GM23248 (cell line): ENCODE results near the gene POC5. TPM values are rescaled to one million over a fixed set of nuclear protein-coding genes. Genes with fewer than 3 reads are reported as not detected.

Experiments
- DNase-seq: peaks from one replicate; pipeline ENCODE4 v3.0.0-alpha.2; 2015
- H2AFZ ChIP-seq: fragments of 200-600 bp; sonication (generic); 2 replicates; pipeline ENCODE4 v1.6.1; 2016; ENCODE audit warnings: antibody characterized with exemption
- H3F3A ChIP-seq: fragments of 200-600 bp; sonication (generic); 2 replicates; pipeline ENCODE4 v1.6.1; 2016; ENCODE audit warnings: mild to moderate bottlenecking, antibody characterized with exemption, mixed run types; ENCODE audit not compliant: insufficient read depth
- H3K27ac ChIP-seq: fragments of 200-600 bp; sonication (generic); 2 replicates; pipeline ENCODE4 v1.5.1; 2016; ENCODE audit warnings: mild to moderate bottlenecking
- H3K27me3 ChIP-seq: fragments of 200-600 bp; sonication (generic); replicated peaks from 2 replicates; pipeline ENCODE4 v1.6.1; 2016; ENCODE audit warnings: mild to moderate bottlenecking; ENCODE audit not compliant: insufficient read depth
- H3K36me3 ChIP-seq: fragments of 200-600 bp; sonication (generic); 2 replicates; pipeline ENCODE4 v1.6.1; 2016; ENCODE audit warnings: low read depth, mild to moderate bottlenecking
- H3K4me1 ChIP-seq: fragments of 200-600 bp; sonication (generic); 2 replicates; pipeline ENCODE4 v1.6.1; 2016; ENCODE audit warnings: mild to moderate bottlenecking; ENCODE audit not compliant: insufficient read depth
- H3K4me2 ChIP-seq: fragments of 200-600 bp; sonication (generic); one replicate; pipeline ENCODE4 v1.6.1; 2016; ENCODE audit warnings: mild to moderate bottlenecking; ENCODE audit not compliant: unreplicated experiment
- H3K4me3 ChIP-seq: fragments of 200-600 bp; sonication (generic); 2 replicates; pipeline ENCODE4 v1.5.1; 2016; ENCODE audit warnings: mild to moderate bottlenecking
- H3K79me2 ChIP-seq: fragments of 200-600 bp; sonication (generic); 2 replicates; pipeline ENCODE4 v1.6.1; 2016; ENCODE audit warnings: mild to moderate bottlenecking; ENCODE audit not compliant: insufficient read depth
- H3K9ac ChIP-seq: fragments of 200-600 bp; sonication (generic); 2 replicates; pipeline ENCODE4 v1.6.1; 2016; ENCODE audit warnings: mild to moderate bottlenecking
- H3K9me2 ChIP-seq: fragments of 200-600 bp; sonication (generic); 2 replicates; pipeline ENCODE4 v1.6.1; 2016; ENCODE audit warnings: mixed run types, mild to moderate bottlenecking, moderate library complexity; ENCODE audit not compliant: insufficient read depth
- H3K9me3 ChIP-seq: fragments of 200-600 bp; sonication (generic); one replicate; pipeline ENCODE4 v1.6.1; 2017; ENCODE audit warnings: low read depth
- H4K20me1 ChIP-seq: fragments of 200-600 bp; sonication (generic); 2 replicates; pipeline ENCODE4 v1.6.0; 2016; ENCODE audit not compliant: insufficient read depth
- EZH2 ChIP-seq: fragments of 200-600 bp; sonication (generic); IDR thresholded peaks from 2 replicates; pipeline ENCODE4 v1.6.1; 2018; ENCODE audit warnings: antibody characterized with exemption, mild to moderate bottlenecking; ENCODE audit not compliant: insufficient read depth, poor library complexity, severe bottlenecking
- EZH2phosphoT487 ChIP-seq: fragments of 200-600 bp; sonication (generic); IDR thresholded peaks from 2 replicates; pipeline ENCODE4 v1.6.1; 2018; ENCODE audit warnings: antibody characterized with exemption, moderate library complexity, mild to moderate bottlenecking, low read depth; ENCODE audit not compliant: insufficient read depth
- WGBS, 2 experiments: methylation state at CpG; one replicate each; pipeline ENCODE4 v1.1.6; 2015 to 2017; ENCODE audit warnings: low lambda C conversion rate in 2 of 2, low coverage in 1 of 2; ENCODE audit errors: missing lambda C conversion rate in 2 of 2; 5-methylcytosine and 5-hydroxymethylcytosine counted together
- in situ Hi-C: fragments of 300-500 bp; cut with MboI; formaldehyde crosslinking; loops from 2 replicates; pipeline ENCODE4 v1.15.0; 2020
- polyA plus RNA-seq: library from polyadenylated mRNA; unstranded; fragments of >200 nt; fragmentation: Nextera tagmentation; extraction: Ambion mirVana; gene quantifications from 2 replicates; pipeline ENCODE4 v1.2.1, GENCODE V29; 2016
- total RNA-seq: library from RNA; depleted of rRNA; stranded (reverse); fragments of >200 nt; shearing (Covaris generic); gene quantifications from 2 replicates; pipeline ENCODE4 v1.2.3, GENCODE V29; 2014

Gene POC5
- total and polyA plus RNA-seq, 2 experiments from 2014 or later: 7.9 to 17.4 TPM

DNA sequence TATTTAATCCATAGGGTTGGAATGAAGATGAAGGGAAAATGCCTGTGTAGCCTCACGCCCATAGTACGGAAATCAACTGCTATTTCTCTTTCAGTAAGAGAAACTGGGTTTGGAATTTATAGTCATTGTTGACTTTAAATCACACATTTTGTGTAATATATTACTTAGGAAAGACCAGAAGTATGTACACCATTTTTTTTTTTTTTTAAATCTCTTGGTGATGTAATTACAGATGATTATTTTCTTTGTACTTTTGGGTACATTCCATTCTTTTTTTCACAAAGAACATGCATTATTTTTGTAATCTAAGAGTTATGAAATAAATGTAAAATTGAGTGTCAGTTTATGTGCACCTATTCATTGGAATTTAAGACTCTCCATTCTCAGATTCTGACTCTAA lies 45.7 kb downstream of the POC5 start:
- Histone ChIP-seq H3K9ac (no peak overlapping the region), H3K9me2 (no peaks in the 10 kb centered on the region), H3K36me3 (no peaks in the 10 kb centered on the region), H3F3A (no peaks in the 10 kb centered on the region), H4K20me1 (no peaks in the 10 kb centered on the region), H3K27me3 (no peaks in the 10 kb centered on the region), H3K4me2 (no peak overlapping the region), H2AFZ (no peak overlapping the region), H3K27ac (no peak overlapping the region), H3K4me1 (no peaks in the 10 kb centered on the region), H3K79me2 (no peaks in the 10 kb centered on the region), H3K4me3 (no peak overlapping the region), H3K9me3 (no peaks in the 10 kb centered on the region)
- in situ Hi-C loops: no loop called here
- no peak for DNase-seq
- TF ChIP-seq EZH2phosphoT487: no peak
- 48 to 49% methylated on average over 2 of the region's 2 CpGs for WGBS, 2 experiments

GRCh38 chr5:75670577-75670976 lies 46.7 kb downstream of the POC5 start:
- Histone ChIP-seq H3K9me3 (no peaks in the 10 kb centered on the region), H4K20me1 (no peaks in the 10 kb centered on the region), H3K27me3 (no peaks in the 10 kb centered on the region), H2AFZ (no peak overlapping the region), H3K36me3 (no peaks in the 10 kb centered on the region), H3K9me2 (no peaks in the 10 kb centered on the region), H3K27ac (no peak overlapping the region), H3K79me2 (no peaks in the 10 kb centered on the region), H3K4me1 (no peaks in the 10 kb centered on the region), H3F3A (no peaks in the 10 kb centered on the region), H3K4me3 (no peak overlapping the region), H3K9ac (no peak overlapping the region), H3K4me2 (no peak overlapping the region)
- TF ChIP-seq EZH2phosphoT487: no peak
- TF ChIP-seq EZH2: no peak
- in situ Hi-C loops: no loop called here
- WGBS, 2 experiments: 70 to 75% methylated on average over 3 of the region's 3 CpGs
- no peak for DNase-seq

DNA sequence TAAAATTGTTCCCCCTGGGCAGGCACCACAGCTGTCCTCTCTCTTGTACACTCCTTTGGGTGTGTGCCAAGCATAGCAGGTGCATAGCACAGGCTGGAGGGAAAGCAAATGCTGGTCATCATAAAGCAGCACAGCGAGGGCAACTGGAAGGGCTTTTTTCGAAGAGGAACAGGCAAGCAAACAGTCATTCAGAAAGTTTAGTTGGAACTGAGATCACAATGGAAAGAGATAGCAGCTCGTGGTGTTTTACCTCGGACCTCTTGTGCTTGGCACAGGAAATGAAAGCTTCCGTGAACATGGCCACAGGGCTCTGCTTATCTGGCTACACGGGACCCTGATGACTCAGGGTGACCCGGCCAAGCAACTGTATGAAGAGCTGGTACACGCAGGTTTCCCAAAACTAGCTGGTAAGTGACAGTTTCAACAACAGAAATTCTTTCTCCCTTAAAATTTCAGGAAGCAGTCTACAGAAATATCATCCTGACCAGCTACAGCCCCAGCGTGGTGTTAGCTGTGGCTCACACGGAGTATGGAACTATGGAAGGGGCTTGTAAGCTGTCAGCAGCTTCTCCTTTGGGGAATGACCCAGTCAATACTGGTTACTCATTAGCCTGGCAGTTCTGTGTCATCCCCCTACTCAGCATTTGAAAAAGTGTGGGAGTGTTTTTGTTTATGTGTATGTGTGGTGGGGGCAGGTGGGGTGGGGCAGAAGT lies 48.1 kb downstream of the POC5 start:
- Histone ChIP-seq H3K27ac (no peak overlapping the region), H3K9me3 (no peaks in the 10 kb centered on the region), H3K4me2 (no peak overlapping the region), H3K9ac (no peak overlapping the region), H3K27me3 (no peaks in the 10 kb centered on the region), H3K79me2 (no peaks in the 10 kb centered on the region), H4K20me1 (no peaks in the 10 kb centered on the region), H3F3A (no peaks in the 10 kb centered on the region), H3K9me2 (no peaks in the 10 kb centered on the region), H3K4me3 (no peak overlapping the region), H2AFZ (no peak overlapping the region), H3K4me1 (no peaks in the 10 kb centered on the region), H3K36me3 (no peaks in the 10 kb centered on the region)
- DNase-seq: no peak
- TF ChIP-seq EZH2phosphoT487 (no peak), EZH2 (no peak)
- 79 to 80% methylated on average over 10 of the region's 10 CpGs for WGBS, 2 experiments
- in situ Hi-C loops: no loop called here

DNA sequence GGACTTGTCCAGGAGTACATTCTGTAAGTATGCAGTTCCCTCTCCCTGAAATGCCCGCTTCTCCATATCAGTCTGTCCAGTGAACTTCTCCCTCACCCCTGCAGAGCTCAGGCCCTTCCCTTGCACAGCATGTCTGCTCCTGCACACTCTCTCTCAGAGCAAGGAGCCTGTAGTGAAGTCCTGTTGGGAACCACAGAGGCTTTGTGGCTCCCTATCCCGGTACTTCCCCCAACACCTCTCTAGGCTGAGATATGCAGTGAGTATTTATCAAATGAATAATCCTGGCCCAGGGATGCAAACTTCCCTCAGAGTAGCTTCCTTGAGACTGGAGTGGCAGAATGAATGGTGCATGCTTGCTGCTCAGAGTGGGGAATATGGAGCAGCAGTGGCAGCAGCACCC lies 48.8 kb downstream of the POC5 start:
- in situ Hi-C loops: no loop called here
- no peak for DNase-seq
- WGBS, 2 experiments: 96 to 98% methylated on average over 2 of the region's 2 CpGs
- Histone ChIP-seq H2AFZ (no peak overlapping the region), H3K4me2 (no peak overlapping the region), H3K27me3 (no peaks in the 10 kb centered on the region), H3K27ac (no peak overlapping the region), H3K36me3 (no peaks in the 10 kb centered on the region), H3F3A (no peaks in the 10 kb centered on the region), H3K79me2 (no peaks in the 10 kb centered on the region), H4K20me1 (no peaks in the 10 kb centered on the region), H3K4me1 (no peaks in the 10 kb centered on the region), H3K9me3 (no peaks in the 10 kb centered on the region), H3K9me2 (no peaks in the 10 kb centered on the region), H3K9ac (no peak overlapping the region), H3K4me3 (no peak overlapping the region)
- TF ChIP-seq EZH2 (no peak), EZH2phosphoT487 (no peak)

GRCh38 chr5:75667586-75667985 lies 49.7 kb downstream of the POC5 start:
- no peaks in the 10 kb centered on the region for H3F3A ChIP-seq
- DNase-seq: peak; percentile 7
- in situ Hi-C loops: no loop called here
- WGBS, 2 experiments: 18 to 47% methylated on average over 2 of the region's 2 CpGs
- H3K9ac ChIP-seq: no peak overlapping the region
- H3K4me2 ChIP-seq: no peak overlapping the region
- no peaks in the 10 kb centered on the region for H3K27me3 ChIP-seq
- H3K9me3 ChIP-seq: no peaks in the 10 kb centered on the region
- H3K4me3 ChIP-seq: no peak overlapping the region
- no peak overlapping the region for H3K27ac ChIP-seq
- no peaks in the 10 kb centered on the region for H3K79me2 ChIP-seq
- no peaks in the 10 kb centered on the region for H3K4me1 ChIP-seq
- TF ChIP-seq EZH2: no peak
- TF ChIP-seq EZH2phosphoT487: no peak
- no peaks in the 10 kb centered on the region for H3K9me2 ChIP-seq
- H2AFZ ChIP-seq: no peak overlapping the region
- H4K20me1 ChIP-seq: no peaks in the 10 kb centered on the region
- H3K36me3 ChIP-seq: no peaks in the 10 kb centered on the region
